OCI-LY7 (cell line): ENCODE measurements around the gene METTL21C. TPM values are rescaled to one million over a fixed set of nuclear protein-coding genes. Genes with fewer than 3 reads are reported as not detected.

Experiments used
- BruUV-seq: library from RNA; stranded (reverse); fragments of 400-500 nt; replicated peaks from 2 replicates; lab custom pipeline; 2021; lab: Mats Ljungman, UMichigan
- CTCF ChIA-PET: fragments of 300-600 bp; sonication (Branson Sonifier 250); formaldehyde crosslinking; loops from one replicate; lab custom pipeline; 2022; ENCODE audit warnings: antibody characterized with exemption; ENCODE audit not compliant: unreplicated experiment; lab: Charles Lee
- POLR2A ChIA-PET: fragments of 300-600 bp; sonication (Branson Sonifier 250); formaldehyde crosslinking; loops from one replicate; lab custom pipeline; 2022; ENCODE audit warnings: antibody characterized with exemption; lab: Charles Lee
- DNase-seq: peaks from one replicate; pipeline ENCODE4 v3.0.0-alpha.2; 2015; ENCODE audit warnings: low spot score
- H2AFZ ChIP-seq: fragments of 200-600 bp; sonication (generic), shearing (Covaris generic); 2 replicates; pipeline ENCODE4 v1.6.1; 2014; ENCODE audit warnings: mild to moderate bottlenecking, antibody characterized with exemption, low read length, moderate library complexity
- H3K27ac ChIP-seq: fragments of 200-600 bp; sonication (generic); 2 replicates; pipeline ENCODE4 v1.5.1; 2014; ENCODE audit warnings: mixed run types, low read depth, mild to moderate bottlenecking, moderate library complexity, low read length, inconsistent platforms; ENCODE audit not compliant: poor library complexity, severe bottlenecking
- H3K36me3 ChIP-seq: fragments of 200-600 bp; sonication (generic); 2 replicates; pipeline ENCODE4 v1.6.1; 2014; ENCODE audit warnings: mild to moderate bottlenecking, antibody characterized with exemption, low read length, moderate library complexity, mixed read lengths; ENCODE audit not compliant: insufficient read depth
- H3K4me1 ChIP-seq: fragments of 200-600 bp; sonication (generic); 2 replicates; pipeline ENCODE4 v1.5.1; 2014; ENCODE audit warnings: mild to moderate bottlenecking, low read length; ENCODE audit not compliant: insufficient read depth, poor library complexity, severe bottlenecking
- H3K4me2 ChIP-seq: fragments of 200-600 bp; sonication (generic); 2 replicates; pipeline ENCODE4 v1.6.1; 2014; ENCODE audit warnings: mild to moderate bottlenecking, low read length
- H3K4me3 ChIP-seq: fragments of 200-600 bp; sonication (generic); 2 replicates; pipeline ENCODE4 v1.5.1; 2014; ENCODE audit warnings: mild to moderate bottlenecking, low read depth, low read length; ENCODE audit not compliant: poor library complexity, severe bottlenecking
- H3K79me2 ChIP-seq: fragments of 200-600 bp; sonication (generic); 2 replicates; pipeline ENCODE4 v1.6.1; 2016; ENCODE audit warnings: low read depth, mild to moderate bottlenecking, low read length, moderate library complexity, mixed read lengths; ENCODE audit not compliant: insufficient read depth
- H3K9me2 ChIP-seq: fragments of 200-600 bp; sonication (generic); 2 replicates; pipeline ENCODE4 v1.6.1; 2016; ENCODE audit warnings: mild to moderate bottlenecking, low read length, mixed read lengths; ENCODE audit not compliant: insufficient read depth
- H3K9me3 ChIP-seq: fragments of 200-600 bp; sonication (generic); 2 replicates; pipeline ENCODE4 v1.6.1; 2014; ENCODE audit warnings: mild to moderate bottlenecking, mixed run types, low read length, mixed read lengths
- H4K20me1 ChIP-seq: fragments of 200-600 bp; sonication (generic); 2 replicates; pipeline ENCODE4 v1.6.1; 2014; ENCODE audit warnings: mild to moderate bottlenecking, antibody characterized with exemption, low read length, moderate library complexity, mixed read lengths; ENCODE audit not compliant: insufficient read depth
- CTCF ChIP-seq: fragments of 200-600 bp; sonication (generic); conservative IDR thresholded peaks from 2 replicates; pipeline ENCODE4 v1.5.1; 2014; ENCODE audit warnings: mild to moderate bottlenecking, antibody characterized with exemption, low read length, moderate library complexity, mixed read lengths
- EZH2phosphoT487 ChIP-seq: fragments of 200-600 bp; sonication (generic); IDR thresholded peaks from 2 replicates; pipeline ENCODE4 v1.6.1; 2018; ENCODE audit warnings: low read depth, borderline replicate concordance, mild to moderate bottlenecking, mixed run types, antibody characterized with exemption, low read length, moderate library complexity, mixed read lengths
- intact Hi-C: fragments of 100-400 bp; cut with micrococcal nuclease; formaldehyde crosslinking; loops from one replicate; pipeline ENCODE4 v1.10.0; 2022; ENCODE audit not compliant: unreplicated experiment
- total RNA-seq, 2 experiments: library from RNA; depleted of rRNA in 1 of 2; stranded (reverse); fragments of >200 nt in 1 of 2; shearing (Covaris generic) in 1 of 2; gene quantifications; 2 replicates each; pipeline ENCODE4 v1.2.3, GENCODE V29; 2014 to 2022

The METTL21C gene
- total RNA-seq, 2 experiments from 2014 or later = not detected

GRCh38 chr13:102659168-102659713 is 35.6 kb downstream of the METTL21C start:
- intact Hi-C loops = no loop called here
- CTCF ChIA-PET = no interaction called here

GRCh38 chr13:102658660-102659059 is 36.2 kb downstream of the METTL21C start:
- intact Hi-C loops = no loop called here
- H4K20me1 ChIP-seq = no peaks in the 10 kb centered on the region
- H3K4me2 ChIP-seq = no peak overlapping the region
- H3K9me3 ChIP-seq = no peaks in the 10 kb centered on the region
- no TSS peak for BruUV-seq
- H3K4me3 ChIP-seq = no peak overlapping the region
- H3K79me2 ChIP-seq = no peaks in the 10 kb centered on the region
- POLR2A ChIA-PET = no interaction called here
- CTCF ChIA-PET = no interaction called here
- no peak for TF ChIP-seq EZH2phosphoT487
- TF ChIP-seq CTCF = no peak
- no peak for DNase-seq
- H3K4me1 ChIP-seq = no peaks in the 10 kb centered on the region
- H2AFZ ChIP-seq = no peak overlapping the region
- H3K36me3 ChIP-seq = peaks cover 46% of the 10 kb centered on the region
- no peak overlapping the region for H3K27ac ChIP-seq
- no peaks in the 10 kb centered on the region for H3K9me2 ChIP-seq

More at GRCh38 chr13:102659168-102659713, 35.6 kb downstream of the METTL21C start:
- TF ChIP-seq CTCF (no peak), EZH2phosphoT487 (no peak)
- Histone ChIP-seq H4K20me1 (no peaks in the 10 kb centered on the region), H3K36me3 (peaks cover 51% of the 10 kb centered on the region), H3K4me1 (no peaks in the 10 kb centered on the region), H3K9me2 (no peaks in the 10 kb centered on the region), H2AFZ (no peak overlapping the region), H3K27ac (no peak overlapping the region), H3K4me2 (no peak overlapping the region), H3K79me2 (no peaks in the 10 kb centered on the region), H3K4me3 (no peak overlapping the region), H3K9me3 (no peaks in the 10 kb centered on the region)
- no peak for DNase-seq
- BruUV-seq = no TSS peak
- POLR2A ChIA-PET = no interaction called here

GRCh38 chr13:102657630-102658029 is 37.2 kb downstream of the METTL21C start:
- peaks cover 41% of the 10 kb centered on the region for H3K36me3 ChIP-seq

More at GRCh38 chr13:102657630-102658029, 37.2 kb downstream of the METTL21C start:
- ChIA-PET POLR2A (interaction anchor here (0.7 kb wide), 1 partner anchor 21 kb away, joined by 3 read pairs; no protein-coding TSS in a partner anchor), CTCF (no interaction called here)
- Histone ChIP-seq H3K4me3 (no peak overlapping the region), H4K20me1 (no peaks in the 10 kb centered on the region), H3K9me3 (no peaks in the 10 kb centered on the region), H3K4me1 (no peaks in the 10 kb centered on the region), H3K79me2 (no peaks in the 10 kb centered on the region), H2AFZ (no peak overlapping the region), H3K9me2 (no peaks in the 10 kb centered on the region), H3K27ac (no peak overlapping the region), H3K4me2 (no peak overlapping the region)
- TF ChIP-seq EZH2phosphoT487 (no peak), CTCF (0 out of 2 replicates have a peak, but pooled peaks have one; percentile 24)
- no peak for DNase-seq
- no TSS peak for BruUV-seq
- intact Hi-C loops = no loop called here
